ENCODE data around the gene CDC42EP4.
A peak's percentile ranks its signal among the peaks of the same experiment; 100 is the strongest.
"Not testable (repeated sequence)": the region's sequence is repeated elsewhere in the genome, so short reads cannot be mapped to it uniquely, and the experiment has no call there.

CDC42EP4 gene

DNA sequence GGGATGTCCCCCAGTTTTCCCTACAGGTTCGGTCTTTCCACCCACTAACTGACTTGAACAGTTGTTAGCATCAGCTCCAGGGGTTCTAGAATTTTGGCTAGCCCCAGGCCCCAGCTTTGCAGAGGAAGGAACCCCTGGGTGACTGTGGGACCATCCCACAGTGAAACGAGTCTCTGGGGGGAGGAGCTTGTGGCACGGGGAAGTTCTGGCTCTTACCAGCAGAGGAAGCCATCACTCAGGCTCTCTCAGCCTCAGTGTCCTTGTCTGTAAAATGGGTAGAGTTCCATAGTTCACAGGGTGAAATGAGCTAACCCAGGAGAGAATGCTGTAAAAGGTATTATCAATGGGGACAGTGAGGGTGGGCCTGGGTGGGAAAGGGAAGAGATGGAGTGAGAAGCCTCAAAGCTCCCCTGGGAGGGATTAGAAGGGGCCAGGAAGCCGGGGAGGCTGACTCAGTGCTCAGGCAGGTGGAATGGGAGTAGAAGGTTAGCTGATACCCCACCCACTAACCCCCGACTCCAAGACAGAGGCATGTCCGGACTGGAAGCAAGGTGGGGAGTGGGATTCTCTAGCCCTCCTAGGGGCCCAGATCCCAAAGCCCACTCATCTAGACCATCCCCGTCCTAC is 30.9 kb upstream of the CDC42EP4 start:
- DNase-seq, result no peak

DNA sequence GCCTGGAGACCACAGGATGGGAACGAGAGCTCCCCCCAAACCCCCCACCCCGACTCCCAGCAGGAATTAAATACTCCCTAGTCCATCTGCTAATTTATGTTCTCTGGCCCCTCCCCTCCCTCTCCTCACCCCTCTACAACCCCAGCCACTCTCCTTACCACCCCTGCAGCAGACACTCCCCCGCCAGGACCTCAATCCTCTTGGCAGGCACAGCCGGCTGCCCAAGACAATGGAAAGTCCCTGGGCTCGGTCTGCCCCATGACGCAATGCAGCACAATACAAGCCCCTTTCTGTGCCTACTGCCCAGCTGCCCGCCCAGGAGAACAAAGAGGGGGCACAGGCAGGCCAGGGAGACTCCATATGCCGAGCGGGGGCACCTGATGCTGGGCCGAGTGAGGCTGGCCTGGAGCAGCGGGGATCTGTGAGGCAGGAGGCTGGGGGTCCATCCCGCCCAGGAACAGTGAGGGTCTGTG is 30.3 kb upstream of the CDC42EP4 start:
- DNase-seq, result no peak

DNA sequence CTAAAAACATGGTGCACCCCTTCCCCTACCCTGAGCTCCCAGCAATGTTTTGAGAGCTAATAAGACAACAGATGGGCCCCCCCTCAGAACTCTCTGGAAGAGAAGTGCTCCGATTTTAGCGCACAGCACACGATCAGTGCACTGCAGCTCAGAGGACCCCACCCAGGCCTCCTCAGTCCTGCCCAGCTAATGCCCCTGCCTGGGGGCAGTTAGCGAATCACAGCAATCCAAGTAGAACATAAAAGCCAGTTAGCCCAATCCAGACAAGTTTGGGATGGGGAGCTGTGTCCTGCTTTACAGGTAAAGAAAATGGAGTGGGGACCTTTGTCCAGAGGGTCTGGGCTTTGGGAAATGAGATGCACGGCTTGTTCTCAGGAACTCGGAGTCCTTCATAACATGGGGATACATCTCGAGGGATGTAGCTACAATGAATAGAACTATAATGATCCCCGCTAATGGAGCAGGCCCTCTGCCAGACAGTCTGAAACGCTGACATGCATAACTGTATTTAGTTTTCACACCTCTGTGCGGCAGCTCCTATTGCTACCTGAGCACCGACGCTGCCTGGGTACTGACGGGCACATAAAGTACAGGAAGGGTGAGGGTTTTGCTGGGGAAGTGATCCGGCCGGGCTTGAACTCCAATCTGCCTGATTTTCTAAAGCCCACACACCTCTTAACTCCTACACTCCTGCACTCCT is 29.7 kb upstream of the CDC42EP4 start:
- no peak for DNase-seq

DNA sequence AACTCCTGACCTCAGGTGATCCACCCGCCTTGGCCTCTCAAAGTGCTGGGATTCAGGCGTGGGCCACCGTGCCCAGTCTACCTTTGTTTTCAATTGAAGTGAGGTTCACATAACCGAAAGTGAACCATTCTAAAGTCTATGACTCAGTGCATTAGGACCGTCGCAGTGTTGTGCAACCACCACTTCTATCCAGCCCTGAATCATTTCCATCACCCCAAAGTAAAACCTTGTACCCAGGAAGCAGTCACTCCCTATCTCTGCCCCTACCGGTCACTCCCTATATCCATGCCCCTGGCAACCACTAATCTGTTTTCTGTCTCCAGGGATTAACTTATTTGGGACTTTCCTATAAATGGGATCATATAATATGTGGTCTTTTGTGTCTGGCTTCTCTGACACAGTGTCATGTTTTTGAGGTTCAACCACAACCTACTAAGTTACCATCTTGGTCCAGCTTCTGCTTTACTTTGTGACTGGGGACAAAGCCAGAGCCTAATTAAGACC is 28.3 kb upstream of the CDC42EP4 start:
- no peak for DNase-seq

DNA sequence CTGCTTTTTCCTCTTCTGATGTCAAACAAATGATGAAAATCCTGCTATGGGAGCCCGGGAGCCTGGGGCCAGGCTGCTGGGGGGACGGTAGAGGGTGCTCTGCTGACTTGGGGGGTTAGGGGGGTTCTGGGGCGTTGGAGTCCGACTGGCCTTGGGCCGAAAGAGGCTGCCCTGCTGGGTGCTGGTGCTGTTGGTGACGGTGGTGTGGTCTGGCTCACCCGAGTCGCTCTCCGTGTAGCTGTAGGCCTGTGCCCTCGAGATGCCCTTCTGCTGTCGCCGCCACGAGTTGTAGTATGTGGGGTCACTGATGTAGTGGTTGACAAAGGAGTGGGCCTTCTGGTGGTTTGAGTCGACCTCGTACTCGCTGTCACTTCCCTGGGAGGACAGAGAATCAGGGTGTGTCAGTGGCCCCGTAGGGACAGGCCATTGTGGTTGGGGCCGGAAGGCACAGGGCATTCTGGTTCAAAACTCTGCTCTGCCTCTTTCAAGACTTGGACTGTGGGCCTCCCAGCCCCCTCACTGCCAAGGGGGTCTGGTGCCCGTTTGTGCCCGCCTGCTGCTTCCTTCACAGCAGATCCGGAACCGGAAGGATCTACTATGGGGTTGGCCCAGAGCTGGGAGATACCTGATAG is 26.9 kb upstream of the CDC42EP4 start:
- DNase-seq, result no peak

DNA sequence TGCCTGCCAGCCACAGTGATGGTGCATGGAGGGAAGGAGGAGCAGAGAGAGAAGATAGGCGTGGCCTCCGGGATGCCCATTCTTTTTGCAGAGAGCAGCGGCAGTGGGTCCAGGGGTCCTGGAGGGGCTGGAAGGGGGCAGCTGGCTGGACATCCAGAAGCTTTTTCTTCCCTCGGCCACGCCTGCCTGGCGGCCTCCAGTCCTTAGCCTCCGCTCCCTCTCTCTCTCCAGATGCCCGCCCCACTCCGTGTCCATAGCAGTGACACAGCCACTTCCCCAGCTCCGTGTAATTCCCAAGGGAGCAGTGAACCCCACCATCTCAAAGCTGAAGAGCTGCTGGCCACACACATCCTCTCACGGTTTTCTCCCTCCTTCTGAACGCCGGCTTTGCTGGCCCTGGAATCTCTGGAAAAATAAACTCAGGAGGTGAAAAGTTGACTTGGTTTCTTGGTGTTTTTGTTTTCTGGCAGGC is 26.3 kb upstream of the CDC42EP4 start:
- no peak for DNase-seq

DNA sequence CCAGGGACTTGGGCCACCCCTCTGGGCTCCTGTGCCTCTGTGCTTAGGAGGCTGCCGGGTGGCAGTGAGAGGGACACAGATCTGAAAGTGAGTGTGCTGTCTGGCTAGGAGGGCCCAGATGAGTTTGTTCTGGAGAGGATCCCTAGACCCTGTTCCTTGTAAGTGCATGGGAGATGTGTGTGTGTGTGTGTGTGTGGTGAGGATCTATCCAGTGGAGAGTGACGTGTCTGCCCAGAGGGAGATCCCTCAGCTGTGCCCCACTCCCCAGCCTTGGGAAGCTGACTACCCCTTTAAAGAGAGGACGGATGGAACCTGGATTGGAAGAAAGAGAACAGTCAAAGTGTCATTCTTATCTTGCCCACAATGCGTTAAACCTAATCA is 25.5 kb upstream of the CDC42EP4 start:
- no peak for DNase-seq

DNA sequence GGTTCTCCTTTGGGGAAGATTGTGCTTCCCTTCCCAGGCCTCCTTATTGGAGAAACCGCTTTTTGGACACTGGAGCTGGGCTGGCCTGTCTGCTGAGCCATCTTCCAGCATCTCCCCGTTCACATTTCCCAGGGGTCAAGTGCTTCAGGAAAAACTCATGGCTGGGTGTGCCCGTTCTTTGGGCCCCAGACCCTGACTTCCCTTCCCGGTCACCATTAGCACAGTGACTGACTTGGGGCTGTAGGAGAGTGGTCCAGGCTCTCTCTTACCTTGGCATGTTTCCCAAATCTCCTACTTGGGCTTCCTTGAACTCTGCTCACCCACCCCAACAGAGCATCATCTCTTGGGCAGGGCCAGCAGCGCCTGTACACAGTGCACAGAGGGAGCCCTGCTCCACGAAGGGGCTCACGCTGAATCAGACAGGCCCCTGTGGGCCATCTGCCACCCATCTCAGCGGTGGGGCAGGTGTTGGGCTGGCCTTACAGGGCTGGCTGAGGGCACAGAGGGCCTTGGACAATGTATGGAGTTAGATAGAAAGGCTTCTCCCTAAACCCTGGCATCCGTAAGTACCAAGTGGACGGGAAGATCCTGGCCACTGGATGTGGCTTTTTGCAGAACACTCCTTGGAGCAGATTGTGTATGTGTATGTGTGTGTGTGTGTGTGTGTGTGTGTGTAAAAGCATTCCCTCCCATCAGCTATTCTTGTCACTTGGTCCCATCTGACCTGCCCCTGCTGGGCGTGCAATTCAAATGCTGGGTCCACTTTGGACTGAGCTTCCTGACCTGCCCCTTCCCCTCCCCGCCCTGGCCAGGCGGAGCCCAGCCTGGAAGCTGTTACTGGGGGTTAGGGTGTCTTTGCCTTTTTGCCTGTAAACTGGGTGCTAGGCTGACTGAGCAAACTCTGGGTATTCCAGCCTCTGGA is 24.9 kb upstream of the CDC42EP4 start:
- no peak for DNase-seq

DNA sequence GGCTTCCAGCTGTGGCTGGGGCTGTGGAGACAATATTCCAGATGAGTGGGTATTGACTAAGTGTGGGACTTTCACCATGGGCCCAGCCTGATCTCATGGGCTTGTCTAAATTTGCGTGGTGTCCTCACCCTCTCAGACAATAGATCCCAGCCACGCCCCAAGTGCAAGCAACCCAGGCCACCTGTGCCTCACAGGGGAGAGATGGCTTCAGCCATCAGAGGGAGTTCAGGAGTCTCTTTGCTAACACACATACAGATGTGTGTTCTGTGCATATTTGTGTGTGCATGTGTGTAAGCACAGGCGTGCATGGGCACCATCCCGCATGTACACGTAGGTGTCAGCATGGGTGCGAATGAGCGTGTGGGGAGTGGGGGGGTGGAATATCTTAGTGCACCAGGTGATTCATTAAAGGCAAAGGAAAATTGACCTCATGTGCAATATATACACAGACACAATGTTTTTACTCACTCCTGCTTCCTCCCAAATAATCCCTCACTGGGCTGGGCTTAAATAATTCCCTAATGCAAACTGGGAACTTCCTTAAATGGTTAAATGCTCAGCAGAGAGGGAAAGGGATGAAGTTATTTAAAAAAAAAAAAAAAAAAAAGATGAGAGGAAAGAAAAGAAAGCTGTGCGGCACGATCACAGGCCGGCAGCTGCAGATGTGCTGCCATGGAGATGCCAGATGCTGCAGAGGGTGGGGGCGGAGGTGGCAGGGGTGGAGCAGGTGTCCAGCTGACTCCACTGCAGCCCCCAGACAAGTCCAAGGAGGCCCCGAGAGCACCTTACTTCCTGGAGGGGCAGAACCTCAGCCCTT is 24.0 kb upstream of the CDC42EP4 start:
- peak; percentile 3 for DNase-seq

DNA sequence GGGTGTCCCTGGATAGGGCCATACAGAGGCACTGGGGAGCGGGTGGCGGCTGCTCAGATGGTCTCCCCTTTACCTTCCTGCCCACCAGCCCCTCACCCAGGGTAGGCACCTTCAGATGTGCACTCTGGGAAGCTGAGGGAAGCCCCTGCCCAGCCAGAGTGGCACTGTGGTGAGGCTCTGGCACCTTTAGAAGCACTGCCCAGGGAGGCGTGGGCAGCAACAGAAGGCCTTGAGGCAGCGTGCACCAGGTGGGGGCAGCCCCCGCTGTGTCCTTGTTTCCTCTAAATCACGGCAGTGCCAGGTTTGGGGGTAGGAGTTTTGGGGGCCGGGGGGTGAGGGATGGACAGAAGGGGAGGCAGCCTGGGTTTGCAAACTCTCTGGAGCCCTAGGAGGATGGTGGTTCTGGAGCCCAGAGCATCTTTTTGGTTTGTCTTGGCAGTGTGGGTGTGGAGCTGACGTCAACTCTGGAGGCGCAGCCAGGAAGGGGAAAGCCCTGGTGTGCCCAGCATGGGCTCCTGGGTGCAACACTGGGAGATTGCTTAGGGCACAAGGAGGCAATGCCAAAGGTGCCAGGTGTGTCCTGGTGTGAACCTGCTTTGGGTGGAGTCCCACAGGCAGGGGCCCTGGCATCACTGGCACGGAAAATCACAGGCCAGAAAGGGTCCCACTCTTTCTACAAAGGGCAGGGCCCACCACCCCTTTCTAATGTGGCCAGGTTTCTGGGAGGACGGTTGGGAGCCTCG is 23.1 kb upstream of the CDC42EP4 start:
- DNase-seq, result no peak

DNA sequence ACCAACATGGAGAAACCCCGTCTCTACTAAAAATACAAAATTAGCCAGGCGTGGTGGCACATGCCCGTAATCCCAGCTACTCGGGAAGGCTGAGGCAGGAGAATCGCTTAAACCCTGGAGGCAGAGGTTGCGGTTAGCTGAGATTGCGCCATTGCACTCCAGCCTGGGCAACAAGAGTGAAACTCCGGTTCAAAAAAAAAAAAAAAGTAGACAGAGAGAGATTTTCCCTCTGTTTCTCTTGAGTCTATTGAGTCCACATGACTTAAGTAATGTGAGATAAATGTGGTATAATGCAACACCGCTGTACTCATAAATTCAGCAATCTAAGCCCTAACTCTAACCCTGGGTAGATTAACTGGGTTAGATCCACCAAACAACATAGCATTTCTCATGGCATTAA is 21.6 kb upstream of the CDC42EP4 start:
- DNase-seq, result not testable (repeated sequence)

DNA sequence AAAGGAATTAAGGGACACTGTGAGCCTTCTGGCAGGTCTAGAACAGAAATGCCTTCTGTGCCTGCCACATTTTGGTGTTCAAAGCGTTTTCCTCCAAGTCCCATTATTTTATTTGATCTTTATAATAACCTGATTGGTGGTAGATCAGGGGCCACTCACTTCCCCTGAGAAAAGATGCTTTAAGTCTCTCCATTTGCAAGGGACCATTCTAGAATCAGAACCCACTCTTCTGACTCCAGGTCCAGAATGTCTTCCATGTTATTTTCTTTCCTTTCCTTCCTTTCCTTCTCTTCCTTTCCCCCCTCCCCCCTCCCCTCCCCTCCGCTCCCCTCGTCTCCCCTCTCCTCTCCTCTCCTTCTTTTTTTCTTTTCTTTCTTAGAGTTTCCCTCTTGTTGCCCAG is 19.3 kb upstream of the CDC42EP4 start:
- DNase-seq, result no peak

DNA sequence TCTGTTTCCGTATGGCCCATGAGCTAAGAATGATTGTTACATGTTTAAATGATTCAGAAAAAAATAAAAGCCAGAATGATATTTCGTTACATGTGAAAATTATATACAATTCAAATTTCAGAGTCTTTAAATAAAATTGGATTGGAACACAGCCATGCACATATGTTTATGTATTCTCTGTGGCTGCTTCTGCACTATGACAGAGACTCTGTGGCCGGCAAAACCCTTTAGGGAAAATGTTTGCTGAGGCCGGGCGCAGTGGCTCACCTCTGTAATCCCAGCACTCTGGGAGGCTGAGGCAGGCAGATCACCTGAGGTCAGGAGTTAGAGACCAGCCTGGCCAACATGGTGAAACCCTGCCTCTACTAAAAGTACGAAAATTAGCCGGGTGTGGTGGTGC is 15.9 kb upstream of the CDC42EP4 start:
- DNase-seq, result no peak

DNA sequence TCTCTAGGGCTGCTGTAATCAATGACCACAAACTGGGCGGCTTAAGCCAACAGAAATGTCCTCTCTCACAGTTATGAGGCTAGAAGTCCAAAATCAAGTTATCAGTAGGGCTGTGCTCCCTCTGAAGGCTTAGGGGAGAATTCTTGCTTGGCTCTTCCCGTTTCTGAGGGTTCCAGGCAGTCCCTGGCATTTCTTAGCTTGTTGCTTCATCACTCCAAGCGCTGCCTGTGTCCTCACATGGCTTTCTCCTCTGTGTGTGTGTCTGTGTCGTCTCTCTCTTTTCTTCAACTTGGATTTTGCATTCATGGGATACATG is 13.7 kb upstream of the CDC42EP4 start:
- no peak for DNase-seq

DNA sequence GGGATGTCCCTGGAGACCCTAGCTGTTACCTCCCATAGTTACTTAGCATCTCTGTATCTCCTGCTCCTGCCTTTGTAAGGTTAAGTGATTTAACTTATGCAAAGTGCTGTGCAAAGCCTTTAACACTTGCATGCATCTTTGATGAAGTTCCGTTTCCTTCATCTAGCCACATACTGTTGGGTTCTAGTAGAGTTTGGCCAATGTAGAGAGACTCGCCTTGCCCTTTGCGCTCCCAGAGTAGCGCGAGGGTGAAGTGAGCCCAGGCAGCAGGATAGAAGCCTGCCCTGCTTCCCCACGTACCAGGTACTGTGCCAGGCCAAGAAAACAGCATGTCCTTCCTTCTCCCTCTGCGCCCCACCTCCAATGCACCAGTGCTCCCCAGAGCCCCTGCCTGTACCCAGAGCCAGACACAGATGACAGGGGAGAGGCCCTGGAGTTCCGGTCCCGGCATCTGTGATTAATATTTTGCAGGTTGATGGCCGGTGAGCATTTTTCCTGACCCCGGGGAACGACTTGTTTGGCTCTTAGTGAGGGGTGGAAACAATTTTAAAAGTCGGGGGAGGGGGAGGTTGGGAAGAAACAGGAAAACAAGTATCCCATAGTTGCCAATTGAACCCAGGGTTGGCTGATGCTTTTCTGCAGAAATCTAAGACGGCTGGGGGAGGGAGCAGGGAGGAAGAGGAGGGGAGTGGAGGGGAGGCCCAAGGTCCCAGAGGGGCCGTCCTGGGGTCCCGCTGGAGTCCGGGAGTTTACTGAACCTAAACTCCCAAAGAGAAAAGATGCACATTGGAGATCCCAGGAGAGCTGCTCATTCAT is 13.1 kb upstream of the CDC42EP4 start:
- DNase-seq, result no peak

DNA sequence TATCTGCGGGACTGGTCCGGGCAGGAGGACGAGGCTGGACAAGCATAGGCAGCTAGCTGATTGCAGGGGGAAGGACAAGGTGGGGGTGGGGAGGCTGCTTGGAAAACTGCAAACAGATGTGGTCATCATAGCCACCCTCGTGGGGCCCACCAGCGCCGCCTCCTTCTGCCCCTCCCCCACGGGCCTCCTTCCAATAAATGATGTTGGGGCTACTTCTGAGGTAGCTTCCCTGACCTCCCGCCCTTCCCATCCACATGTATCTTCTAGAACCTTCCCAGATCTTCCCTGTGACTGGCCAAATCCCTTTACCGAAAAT is 12.3 kb upstream of the CDC42EP4 start:
- DNase-seq, result no peak

DNA sequence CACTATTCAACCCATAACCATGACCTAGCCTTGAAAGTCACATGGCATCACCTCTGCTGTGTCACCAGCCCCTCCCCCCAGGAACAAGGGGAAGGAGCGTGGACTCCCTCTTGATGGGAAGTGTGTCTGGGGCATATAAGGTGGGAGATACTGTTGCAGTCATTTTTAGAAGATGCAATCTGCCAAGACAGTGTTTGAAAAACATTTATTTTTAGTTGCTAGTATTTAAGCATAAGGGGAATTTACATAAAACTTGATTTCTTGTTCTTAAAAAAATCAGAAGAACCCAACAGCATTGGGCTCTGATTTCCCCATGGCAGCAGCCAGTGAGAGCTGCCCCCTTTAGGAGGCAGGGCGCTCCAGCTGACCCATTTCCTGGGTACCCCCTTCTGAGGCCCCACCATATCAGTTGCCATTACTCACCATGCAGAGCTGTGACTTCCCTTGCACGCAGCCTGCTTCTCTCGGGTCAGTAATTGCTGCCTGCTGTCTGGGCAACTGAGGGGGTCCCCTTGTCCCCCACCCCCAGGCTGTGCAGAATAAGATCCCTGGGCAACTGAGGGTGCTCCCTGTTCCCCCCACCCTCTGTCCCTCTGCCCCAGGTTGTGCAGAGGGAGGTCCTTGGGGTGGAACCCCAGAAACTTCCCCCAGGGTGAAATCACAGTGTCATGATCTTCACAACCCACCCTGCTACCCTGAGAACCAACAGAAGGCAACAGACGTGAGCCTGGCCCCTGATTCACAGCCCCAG is 11.8 kb upstream of the CDC42EP4 start:
- DNase-seq, result no peak

DNA sequence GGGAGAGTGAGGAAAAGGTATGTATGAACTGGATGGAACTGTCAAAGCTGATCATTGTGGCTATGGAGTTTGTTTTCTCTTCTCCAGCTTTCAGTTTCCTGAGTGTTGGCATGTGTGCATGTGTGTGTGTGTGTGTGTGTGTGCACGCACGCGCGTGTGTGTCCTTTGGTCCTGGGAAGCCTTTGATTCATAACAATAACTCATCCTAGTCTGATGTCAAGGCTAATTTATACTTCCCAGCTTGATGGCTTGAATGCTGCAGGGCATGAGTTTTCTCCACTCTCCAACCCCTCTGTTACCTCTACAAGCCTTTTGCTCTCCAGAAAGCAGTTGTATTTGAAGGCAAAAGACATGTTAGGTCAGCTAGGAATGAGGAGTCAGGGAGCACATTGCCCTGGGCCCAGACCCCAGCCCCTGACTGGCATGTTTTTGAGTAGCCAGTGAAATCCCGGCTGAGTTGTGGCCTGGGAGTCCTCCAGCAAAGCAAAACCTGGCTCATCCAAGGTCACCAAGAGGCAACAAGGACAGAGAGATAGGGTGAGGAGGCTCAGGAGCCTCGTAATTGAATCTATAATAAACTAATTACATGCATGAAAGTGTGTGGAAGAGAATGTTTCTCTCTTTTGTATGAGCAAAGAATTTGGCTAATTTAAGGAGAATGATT is 8.9 kb upstream of the CDC42EP4 start:
- no peak for DNase-seq

DNA sequence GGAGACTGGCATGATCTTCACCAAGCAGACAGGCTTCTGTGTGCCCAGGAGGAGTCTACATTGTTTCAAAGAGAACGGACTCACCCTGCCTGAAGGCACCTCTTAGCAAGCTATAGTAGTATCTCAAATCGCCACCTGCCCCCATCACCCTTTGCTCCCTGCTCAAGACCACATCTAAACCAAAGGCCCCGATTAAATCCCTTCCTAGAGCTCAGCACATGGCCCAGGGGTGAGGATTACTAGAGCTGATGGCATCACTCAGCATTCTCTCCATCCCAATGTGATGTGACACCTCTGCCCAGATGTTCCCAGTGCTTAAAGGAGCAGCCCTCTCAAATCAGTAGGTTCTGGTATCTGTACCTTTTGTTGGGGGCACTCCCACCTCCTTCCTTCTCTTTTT is 8.0 kb upstream of the CDC42EP4 start:
- no peak for DNase-seq
